ENCODE measurements around the gene MT3. TPM values are rescaled to one million over a fixed set of nuclear protein-coding genes. Genes with fewer than 3 reads are reported as not detected.
"Not testable (repeated sequence)": the region's sequence is repeated elsewhere in the genome, so short reads cannot be mapped to it uniquely, and the experiment has no call there.

MT3 gene
- total RNA-seq, 4 donors from 2014 or later: 1.2 TPM; not detected in 3

GRCh38 chr16:56618138-56618537, 28.8 kb downstream of the MT3 start:
- intact Hi-C loops (cut with DNase I; ENCODE audit: low total_unique reads): no loop called here
- no peak overlapping the region for H3K4me3 ChIP-seq (ENCODE audit: low read depth, poor library complexity, severe bottlenecking)
- WGBS, 2 donors: 80 to 85% methylated on average over 6 of the region's 6 CpGs
- DNase-seq (ENCODE audit: low spot score in 2 of 2): no peak
- TF ChIP-seq CTCF (IDR thresholded peaks at IDR 0.05) (no peak), POLR2A (IDR thresholded peaks at IDR 0.05) (no peak)

- no peak for DNase-seq (ENCODE audit: low spot score in 2 of 2)
- 88 to 93% methylated on average over 7 to 8 of the region's 8 CpGs for WGBS, 2 donors
- TF ChIP-seq CTCF (IDR thresholded peaks at IDR 0.05): no peak
- no peak for TF ChIP-seq POLR2A (IDR thresholded peaks at IDR 0.05)
- H3K4me3 ChIP-seq (ENCODE audit: low read depth, poor library complexity, severe bottlenecking): no peak overlapping the region
- intact Hi-C loops (cut with DNase I; ENCODE audit: low total_unique reads): no loop called here
These were observed 31.1 kb downstream of the MT3 start for GRCh38 chr16:56620339-56620897.

- DNase-seq (ENCODE audit: low spot score in 2 of 2); H3K4me3 ChIP-seq (ENCODE audit: low read depth, poor library complexity, severe bottlenecking); intact Hi-C loops (cut with DNase I; ENCODE audit: low total_unique reads): not testable (repeated sequence)
- WGBS, 2 donors: 84 to 86% methylated on average over 4 of the region's 4 CpGs
These were observed 32.5 kb downstream of the MT3 start for GRCh38 chr16:56621665-56622445.

- H3K4me3 ChIP-seq (ENCODE audit: low read depth, poor library complexity, severe bottlenecking); DNase-seq (ENCODE audit: low spot score in 2 of 2); intact Hi-C loops (cut with DNase I; ENCODE audit: low total_unique reads): not testable (repeated sequence)
- WGBS, 2 donors: 95 to 96% methylated on average over 5 of the region's 5 CpGs
These were observed 33.9 kb downstream of the MT3 start for GRCh38 chr16:56623184-56623583.

GRCh38 chr16:56623637-56624036, 34.3 kb downstream of the MT3 start:
- intact Hi-C loops (cut with DNase I; ENCODE audit: low total_unique reads): no loop called here
- no peak overlapping the region for H3K4me3 ChIP-seq (ENCODE audit: low read depth, poor library complexity, severe bottlenecking)
- 91 to 93% methylated on average over 2 of the region's 2 CpGs for WGBS, 2 donors
- no peak for DNase-seq (ENCODE audit: low spot score in 2 of 2)
- TF ChIP-seq CTCF (IDR thresholded peaks at IDR 0.05) (no peak), POLR2A (IDR thresholded peaks at IDR 0.05) (no peak)

- 2 to 3% methylated on average over 46 to 52 of the region's 62 CpGs for WGBS, 2 donors
- TF ChIP-seq CTCF (IDR thresholded peaks at IDR 0.05) (no peak), POLR2A (IDR thresholded peaks at IDR 0.05) (peak in 1 of 2 donors; percentile 42)
- H3K4me3 ChIP-seq (ENCODE audit: low read depth, poor library complexity, severe bottlenecking): peak within 1 kb of the TSS; percentile 39
- intact Hi-C loops (cut with DNase I; ENCODE audit: low total_unique reads): no loop called here
- peak; percentile 66 to 96 for DNase-seq (ENCODE audit: low spot score in 2 of 2)
These were observed 36.0 kb downstream of the MT3 start, which contains the start of gene MT1E for GRCh38 chr16:56625140-56625942. MT1E (plus strand) TSS chr16:56625781; CDS start chr16:56625852, 71 bp downstream.

Data from lower leg skin (tissue), 4 donors.